ENCODE measurements around the gene CCDC15.

GRCh38 chr11:125075242-125075625 lies 121.2 kb downstream of the CCDC15 start:
- TF ChIP-seq, protein P1, sequence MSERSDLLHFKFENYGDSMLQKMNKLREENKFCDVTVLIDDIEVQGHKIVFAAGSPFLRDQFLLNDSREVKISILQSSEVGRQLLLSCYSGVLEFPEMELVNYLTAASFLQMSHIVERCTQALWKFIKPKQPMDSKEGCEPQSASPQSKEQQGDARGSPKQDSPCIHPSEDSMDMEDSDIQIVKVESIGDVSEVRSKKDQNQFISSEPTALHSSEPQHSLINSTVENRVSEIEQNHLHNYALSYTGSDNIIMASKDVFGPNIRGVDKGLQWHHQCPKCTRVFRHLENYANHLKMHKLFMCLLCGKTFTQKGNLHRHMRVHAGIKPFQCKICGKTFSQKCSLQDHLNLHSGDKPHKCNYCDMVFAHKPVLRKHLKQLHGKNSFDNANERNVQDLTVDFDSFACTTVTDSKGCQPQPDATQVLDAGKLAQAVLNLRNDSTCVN (tag by site-specific recombination; optimal IDR thresholded peaks at IDR 0.05) = no peak
- no peak for TF ChIP-seq ZNF571 (tag by site-specific recombination; IDR thresholded peaks at IDR 0.05)
- TF ChIP-seq REST (tag by site-specific recombination; IDR thresholded peaks at IDR 0.05) = no peak
- TF ChIP-seq, protein P2, sequence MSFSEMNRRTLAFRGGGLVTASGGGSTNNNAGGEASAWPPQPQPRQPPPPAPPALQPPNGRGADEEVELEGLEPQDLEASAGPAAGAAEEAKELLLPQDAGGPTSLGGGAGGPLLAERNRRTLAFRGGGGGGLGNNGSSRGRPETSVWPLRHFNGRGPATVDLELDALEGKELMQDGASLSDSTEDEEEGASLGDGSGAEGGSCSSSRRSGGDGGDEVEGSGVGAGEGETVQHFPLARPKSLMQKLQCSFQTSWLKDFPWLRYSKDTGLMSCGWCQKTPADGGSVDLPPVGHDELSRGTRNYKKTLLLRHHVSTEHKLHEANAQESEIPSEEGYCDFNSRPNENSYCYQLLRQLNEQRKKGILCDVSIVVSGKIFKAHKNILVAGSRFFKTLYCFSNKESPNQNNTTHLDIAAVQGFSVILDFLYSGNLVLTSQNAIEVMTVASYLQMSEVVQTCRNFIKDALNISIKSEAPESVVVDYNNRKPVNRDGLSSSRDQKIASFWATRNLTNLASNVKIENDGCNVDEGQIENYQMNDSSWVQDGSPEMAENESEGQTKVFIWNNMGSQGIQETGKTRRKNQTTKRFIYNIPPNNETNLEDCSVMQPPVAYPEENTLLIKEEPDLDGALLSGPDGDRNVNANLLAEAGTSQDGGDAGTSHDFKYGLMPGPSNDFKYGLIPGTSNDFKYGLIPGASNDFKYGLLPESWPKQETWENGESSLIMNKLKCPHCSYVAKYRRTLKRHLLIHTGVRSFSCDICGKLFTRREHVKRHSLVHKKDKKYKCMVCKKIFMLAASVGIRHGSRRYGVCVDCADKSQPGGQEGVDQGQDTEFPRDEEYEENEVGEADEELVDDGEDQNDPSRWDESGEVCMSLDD (tag by site-specific recombination; IDR thresholded peaks at IDR 0.05) = no peak
- TF ChIP-seq, protein P3, sequence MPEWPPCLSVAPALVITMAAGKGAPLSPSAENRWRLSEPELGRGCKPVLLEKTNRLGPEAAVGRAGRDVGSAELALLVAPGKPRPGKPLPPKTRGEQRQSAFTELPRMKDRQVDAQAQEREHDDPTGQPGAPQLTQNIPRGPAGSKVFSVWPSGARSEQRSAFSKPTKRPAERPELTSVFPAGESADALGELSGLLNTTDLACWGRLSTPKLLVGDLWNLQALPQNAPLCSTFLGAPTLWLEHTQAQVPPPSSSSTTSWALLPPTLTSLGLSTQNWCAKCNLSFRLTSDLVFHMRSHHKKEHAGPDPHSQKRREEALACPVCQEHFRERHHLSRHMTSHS (tag by site-specific recombination; IDR thresholded peaks at IDR 0.05) = no peak
- TF ChIP-seq ZNF701 (tag by site-specific recombination; IDR thresholded peaks at IDR 0.05) = no peak

All from HEK293 (cell line).